Calu3 (cell line): Measurements from ENCODE around the gene ZMYND10. TPM values are rescaled to one million over a fixed set of nuclear protein-coding genes. Genes with fewer than 3 reads are reported as not detected.
A peak's percentile ranks its signal among the peaks of the same experiment; 100 is the strongest.

Experiments used
- BruUV-seq: library from RNA; stranded (reverse); fragments of 400-500 nt; replicated peaks from 2 replicates; lab custom pipeline; 2021; lab: Mats Ljungman, UMichigan
- CTCF ChIA-PET: fragments of 300-600 bp; sonication (Branson Sonifier 250); formaldehyde crosslinking; loops from one replicate; lab custom pipeline; 2022; ENCODE audit warnings: antibody characterized with exemption; lab: Charles Lee
- DNase-seq: peaks from one replicate; pipeline ENCODE4 v3.0.0; 2022
- H3K27ac Mint-ChIP-seq: one replicate; pipeline ENCODE4 v1.8.0; 2022; ENCODE audit warnings: mixed read lengths; ENCODE audit not compliant: unreplicated experiment
- H3K27me3 Mint-ChIP-seq: one replicate; pipeline ENCODE4 v1.8.0; 2022; ENCODE audit warnings: mixed read lengths; ENCODE audit not compliant: unreplicated experiment
- H3K36me3 Mint-ChIP-seq: one replicate; pipeline ENCODE4 v1.8.0; 2022; ENCODE audit warnings: mild to moderate bottlenecking, moderate library complexity, mixed read lengths; ENCODE audit not compliant: insufficient read depth, unreplicated experiment
- H3K4me1 Mint-ChIP-seq: one replicate; pipeline ENCODE4 v1.8.0; 2022; ENCODE audit warnings: mild to moderate bottlenecking, low read depth, mixed read lengths; ENCODE audit not compliant: unreplicated experiment
- H3K4me3 Mint-ChIP-seq: one replicate; pipeline ENCODE4 v1.8.0; 2022; ENCODE audit warnings: mild to moderate bottlenecking, low read depth, moderate library complexity, mixed read lengths; ENCODE audit not compliant: unreplicated experiment
- H3K9me3 Mint-ChIP-seq: one replicate; pipeline ENCODE4 v1.8.0; 2022; ENCODE audit warnings: low read depth, mixed read lengths; ENCODE audit not compliant: unreplicated experiment
- CTCF ChIP-seq: fragments of 200-600 bp; IDR thresholded peaks from one replicate; pipeline ENCODE4 v1.8.0; 2022; ENCODE audit warnings: antibody characterized with exemption; ENCODE audit not compliant: unreplicated experiment
- intact Hi-C: fragments of 100-400 bp; cut with micrococcal nuclease; formaldehyde crosslinking; loops from one replicate; pipeline ENCODE4 v1.10.0; 2022; ENCODE audit not compliant: unreplicated experiment
- total RNA-seq: library from RNA; stranded (reverse); gene quantifications from 2 replicates; pipeline ENCODE4 v1.2.3, GENCODE V29; 2022

Gene ZMYND10
- total RNA-seq, 1 experiment from 2014 or later: 0.71 TPM

- no peaks in the 10 kb centered on the region for H3K36me3 Mint-ChIP-seq
- no peaks in the 10 kb centered on the region for H3K4me1 Mint-ChIP-seq
- H3K27me3 Mint-ChIP-seq: peaks cover 34% of the 10 kb centered on the region
- H3K27ac Mint-ChIP-seq: no peak overlapping the region
- no peaks in the 10 kb centered on the region for H3K9me3 Mint-ChIP-seq
- no peak for DNase-seq
- no peak overlapping the region for H3K4me3 Mint-ChIP-seq
- no peak for TF ChIP-seq CTCF
- intact Hi-C loops: no loop called here
- no TSS peak for BruUV-seq
- CTCF ChIA-PET: no interaction called here
These were observed 43.9 kb upstream of the ZMYND10 start for GRCh38 chr3:50389414-50389767.

GRCh38 chr3:50388720-50389413, 43.3 kb upstream of the ZMYND10 start:
- intact Hi-C loops: no loop called here
- Mint-ChIP-seq H3K4me1 (no peaks in the 10 kb centered on the region), H3K27ac (no peak overlapping the region), H3K27me3 (peaks cover 40% of the 10 kb centered on the region), H3K4me3 (no peak overlapping the region), H3K36me3 (no peaks in the 10 kb centered on the region), H3K9me3 (no peaks in the 10 kb centered on the region)
- no peak for TF ChIP-seq CTCF
- no peak for DNase-seq
- CTCF ChIA-PET: no interaction called here
- BruUV-seq: no TSS peak

GRCh38 chr3:50388016-50388719, 42.6 kb upstream of the ZMYND10 start:
- CTCF ChIA-PET: interaction anchor here (1.7 kb wide), 1 partner anchor 8 kb away, joined by 4 read pairs; no protein-coding TSS in a partner anchor
- Mint-ChIP-seq H3K27ac (no peak overlapping the region), H3K27me3 (peaks cover 47% of the 10 kb centered on the region), H3K36me3 (no peaks in the 10 kb centered on the region), H3K4me1 (no peaks in the 10 kb centered on the region), H3K4me3 (no peak overlapping the region), H3K9me3 (no peaks in the 10 kb centered on the region)
- BruUV-seq: no TSS peak
- intact Hi-C loops: no loop called here
- DNase-seq: peak; percentile 31
- TF ChIP-seq CTCF: no peak

- no peak overlapping the region for H3K4me3 Mint-ChIP-seq
- intact Hi-C loops: no loop called here
- H3K4me1 Mint-ChIP-seq: no peaks in the 10 kb centered on the region
- H3K9me3 Mint-ChIP-seq: no peaks in the 10 kb centered on the region
- no peak for DNase-seq
- TF ChIP-seq CTCF: no peak
- no TSS peak for BruUV-seq
- peaks cover 68% of the 10 kb centered on the region for H3K27me3 Mint-ChIP-seq
- H3K36me3 Mint-ChIP-seq: no peaks in the 10 kb centered on the region
- CTCF ChIA-PET: no interaction called here
- no peak overlapping the region for H3K27ac Mint-ChIP-seq
These were observed 40.2 kb upstream of the ZMYND10 start for GRCh38 chr3:50385754-50386153.
